ENCODE measurements around the gene CBY2. TPM values are rescaled to one million over a fixed set of nuclear protein-coding genes. Genes with fewer than 3 reads are reported as not detected.
"Not testable (repeated sequence)": the region's sequence is repeated elsewhere in the genome, so short reads cannot be mapped to it uniquely, and the experiment has no call there.

CBY2 gene
- total and polyA plus RNA-seq, 10 donors = 0.61 TPM; not detected in 9

DNA sequence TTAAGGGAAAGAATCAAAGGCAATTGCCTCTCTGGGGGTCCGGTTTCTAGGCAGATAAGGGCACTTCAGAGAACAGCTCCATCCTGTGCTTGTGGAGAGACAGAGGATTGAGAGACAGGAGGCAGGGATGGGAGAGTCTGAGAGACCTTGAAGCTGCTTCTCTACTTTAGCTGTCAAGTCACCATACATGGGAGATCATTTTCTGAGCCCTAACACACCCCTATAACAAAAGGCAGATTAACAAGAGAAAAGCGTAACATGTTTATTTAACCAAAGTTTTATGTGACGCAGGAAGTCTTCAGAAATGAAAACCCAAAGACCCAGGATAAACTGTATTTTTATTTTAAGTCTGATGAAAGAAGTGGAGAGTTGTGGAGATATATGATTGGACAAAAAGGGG, 48.4 kb downstream of the CBY2 start:
- no peaks in the 10 kb centered on the region for H3K27me3 ChIP-seq (replicated peaks in 1 of 7)
- 88 to 94% (median 93%) methylated on average over 3 of the region's 3 CpGs for WGBS, 5 donors
- intact Hi-C loops (cut with DNase I; ENCODE audit: low total_unique reads) = no loop called here
- peaks cover 0 to 6% (median 0%) of the 10 kb centered on the region in 6 donors for H3K4me1 ChIP-seq
- H3K4me3 ChIP-seq = no peak overlapping the region
- no peaks in the 10 kb centered on the region for H3K36me3 ChIP-seq
- TF ChIP-seq POLR2AphosphoS5 (IDR thresholded peaks at IDR 0.05) (no peak), POLR2A (IDR thresholded peaks at IDR 0.05) (no peak), CTCF (IDR thresholded peaks at IDR 0.05 in 8 of 11, conservative IDR thresholded peaks at IDR 0.05 in 3 of 11) (no peak)
- DNase-seq = no peak
- no peak overlapping the region for H3K27ac ChIP-seq
- H3K9me3 ChIP-seq = no peaks in the 10 kb centered on the region

- intact Hi-C loops (cut with DNase I; ENCODE audit: low total_unique reads) = no loop called here
- no peaks in the 10 kb centered on the region for H3K27me3 ChIP-seq (replicated peaks in 1 of 7)
- TF ChIP-seq POLR2A (IDR thresholded peaks at IDR 0.05) (no peak), CTCF (IDR thresholded peaks at IDR 0.05 in 8 of 11, conservative IDR thresholded peaks at IDR 0.05 in 3 of 11) (no peak), POLR2AphosphoS5 (IDR thresholded peaks at IDR 0.05) (no peak)
These were observed 49.8 kb downstream of the CBY2 start for GRCh38 chr13:45751885-45752284.

DNA sequence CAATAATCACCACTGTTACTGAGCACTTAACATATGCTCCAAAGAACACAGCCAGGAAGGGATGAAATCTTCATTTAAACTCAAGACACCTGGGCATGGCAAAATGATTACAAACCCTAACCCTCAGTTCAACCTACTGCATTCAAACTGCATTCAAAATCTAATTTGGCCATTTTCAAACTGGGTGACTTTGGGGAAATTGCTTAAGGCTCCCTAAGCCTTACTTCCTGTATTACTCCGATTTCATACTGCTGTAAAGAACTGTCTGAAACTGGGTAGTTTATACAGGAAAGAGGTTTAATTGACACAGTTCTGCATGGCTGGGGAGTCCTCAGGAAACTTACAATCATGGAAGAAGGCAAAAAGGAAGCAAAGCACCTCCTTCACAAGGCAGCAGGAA, 50.4 kb downstream of the CBY2 start:
- no peaks in the 10 kb centered on the region for H3K27me3 ChIP-seq (replicated peaks in 1 of 7)
- DNase-seq = no peak
- intact Hi-C loops (cut with DNase I; ENCODE audit: low total_unique reads) = no loop called here
- TF ChIP-seq POLR2AphosphoS5 (IDR thresholded peaks at IDR 0.05) (no peak), POLR2A (IDR thresholded peaks at IDR 0.05) (no peak), CTCF (IDR thresholded peaks at IDR 0.05 in 8 of 11, conservative IDR thresholded peaks at IDR 0.05 in 3 of 11) (no peak)
- no peak overlapping the region for H3K4me3 ChIP-seq
- H3K9me3 ChIP-seq = peaks cover 0 to 13% (median 10%) of the 10 kb centered on the region in 8 donors
- peaks cover 0 to 6% (median 0%) of the 10 kb centered on the region in 6 donors for H3K4me1 ChIP-seq
- WGBS, 5 donors = 28 to 70% (median 50%) methylated on average over 1 of the region's 1 CpG
- no peaks in the 10 kb centered on the region for H3K36me3 ChIP-seq
- H3K27ac ChIP-seq = no peak overlapping the region

More at GRCh38 chr13:45751885-45752284, 49.8 kb downstream of the CBY2 start:
- Histone ChIP-seq H3K27ac (no peak overlapping the region), H3K4me1 (peaks cover 0 to 6% (median 0%) of the 10 kb centered on the region in 6 donors), H3K36me3 (no peaks in the 10 kb centered on the region), H3K9me3 (peaks cover 0 to 7% (median 4%) of the 10 kb centered on the region in 8 donors), H3K4me3 (no peak overlapping the region)
- no peak for DNase-seq

DNA sequence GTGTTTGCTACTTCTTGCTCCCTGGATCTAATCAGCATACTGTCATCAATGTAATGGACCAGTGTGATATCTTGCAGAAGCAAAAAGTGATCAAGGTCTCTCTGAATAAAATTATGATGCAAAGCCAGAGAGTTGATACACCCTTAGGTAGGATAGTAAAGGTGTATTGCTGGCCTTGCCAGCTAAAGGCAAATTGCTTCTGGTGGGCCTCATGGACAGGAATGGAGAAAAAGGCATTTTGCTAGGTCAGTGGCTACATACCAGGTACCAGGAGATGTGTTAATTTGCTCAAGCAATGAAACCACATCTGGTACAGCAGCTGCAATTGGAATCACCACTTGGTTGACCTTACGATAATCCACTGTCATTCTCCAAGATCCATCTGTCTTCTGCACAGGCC, 54.4 kb downstream of the CBY2 start:
- H3K36me3 ChIP-seq; H3K4me3 ChIP-seq; intact Hi-C loops (cut with DNase I; ENCODE audit: low total_unique reads); H3K27ac ChIP-seq; DNase-seq; H3K27me3 ChIP-seq (replicated peaks in 1 of 7); H3K4me1 ChIP-seq: not testable (repeated sequence)
- 86 to 100% (median 93%) methylated on average over 1 of the region's 1 CpG for WGBS, 5 donors
- peaks cover 0 to 25% (median 23%) of the 10 kb centered on the region in 8 donors for H3K9me3 ChIP-seq

- H3K4me1 ChIP-seq; DNase-seq; H3K27me3 ChIP-seq (replicated peaks in 1 of 7); H3K4me3 ChIP-seq; H3K36me3 ChIP-seq; H3K27ac ChIP-seq; intact Hi-C loops (cut with DNase I; ENCODE audit: low total_unique reads): not testable (repeated sequence)
- H3K9me3 ChIP-seq = peaks cover 0 to 25% (median 23%) of the 10 kb centered on the region in 8 donors
- 64 to 83% (median 74%) methylated on average over 3 of the region's 3 CpGs for WGBS, 5 donors
These were observed 55.5 kb downstream of the CBY2 start for GRCh38 chr13:45757589-45757988.

All from spleen (tissue), 11 donors.